Neural crest cell (in vitro differentiated cells): Measurements from ENCODE around the gene ADAM33. TPM values are rescaled to one million over a fixed set of nuclear protein-coding genes. Genes with fewer than 3 reads are reported as not detected.
A peak's percentile ranks its signal among the peaks of the same experiment; 100 is the strongest.

ENCODE experiments used
- DNase-seq: peaks from one replicate; pipeline ENCODE4 v3.0.0; 2021; ENCODE audit warnings: low read depth, mixed read lengths, low spot score
- H3K27ac Mint-ChIP-seq: one replicate; pipeline ENCODE4 v1.8.0; 2021; ENCODE audit warnings: mild to moderate bottlenecking, mixed read lengths; ENCODE audit not compliant: unreplicated experiment
- H3K27me3 Mint-ChIP-seq: 2 replicates; pipeline ENCODE4 v1.8.0; 2021; ENCODE audit warnings: low read depth, mild to moderate bottlenecking, mixed read lengths
- H3K36me3 Mint-ChIP-seq: 2 replicates; pipeline ENCODE4 v1.8.0; 2021; ENCODE audit warnings: low read depth, mild to moderate bottlenecking, mixed read lengths
- H3K4me1 Mint-ChIP-seq: 2 replicates; pipeline ENCODE4 v1.8.0; 2021; ENCODE audit warnings: mixed read lengths
- H3K4me3 Mint-ChIP-seq: one replicate; pipeline ENCODE4 v1.8.0; 2021; ENCODE audit warnings: mild to moderate bottlenecking, mixed read lengths
- H3K9me3 Mint-ChIP-seq: 2 replicates; pipeline ENCODE4 v1.8.0; 2021; ENCODE audit warnings: mixed read lengths
- total RNA-seq: library from RNA; stranded (reverse); gene quantifications from 2 replicates; pipeline ENCODE4 v1.2.1, GENCODE V29; 2021
- TF ChIP-seq, protein P1 (sequence below): fragments of 200-600 bp; sonication (generic); conservative IDR thresholded peaks from 2 replicates; pipeline ENCODE4 v1.5.0; 2021; ENCODE audit warnings: antibody characterized with exemption, mild to moderate bottlenecking

The ADAM33 gene
- total RNA-seq, 1 donor from 2014 or later = 3.2 TPM

DNA sequence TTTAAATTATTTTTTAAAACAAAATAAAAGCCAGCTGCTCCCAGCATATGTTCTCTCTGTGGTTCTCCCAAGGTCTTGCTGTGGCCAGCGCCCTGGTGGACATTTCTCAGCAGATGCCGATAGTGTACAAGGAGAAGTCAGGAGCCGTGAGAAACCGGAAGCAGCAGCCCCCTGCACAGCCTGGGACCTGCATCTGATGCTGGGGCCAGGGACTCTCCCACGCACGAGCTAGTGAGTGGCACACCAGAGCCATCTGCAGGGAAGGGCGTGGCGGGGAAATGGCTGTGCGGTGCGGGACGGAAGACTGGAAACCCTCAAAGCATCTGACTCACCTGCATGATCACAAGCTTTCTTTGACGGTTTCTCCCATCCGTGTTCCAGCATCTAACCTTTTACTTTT, 35.2 kb downstream of the ADAM33 start:
- H3K9me3 Mint-ChIP-seq = peaks cover 5% of the 10 kb centered on the region
- no peak for DNase-seq
- no peaks in the 10 kb centered on the region for H3K27me3 Mint-ChIP-seq
- TF ChIP-seq, protein P1, sequence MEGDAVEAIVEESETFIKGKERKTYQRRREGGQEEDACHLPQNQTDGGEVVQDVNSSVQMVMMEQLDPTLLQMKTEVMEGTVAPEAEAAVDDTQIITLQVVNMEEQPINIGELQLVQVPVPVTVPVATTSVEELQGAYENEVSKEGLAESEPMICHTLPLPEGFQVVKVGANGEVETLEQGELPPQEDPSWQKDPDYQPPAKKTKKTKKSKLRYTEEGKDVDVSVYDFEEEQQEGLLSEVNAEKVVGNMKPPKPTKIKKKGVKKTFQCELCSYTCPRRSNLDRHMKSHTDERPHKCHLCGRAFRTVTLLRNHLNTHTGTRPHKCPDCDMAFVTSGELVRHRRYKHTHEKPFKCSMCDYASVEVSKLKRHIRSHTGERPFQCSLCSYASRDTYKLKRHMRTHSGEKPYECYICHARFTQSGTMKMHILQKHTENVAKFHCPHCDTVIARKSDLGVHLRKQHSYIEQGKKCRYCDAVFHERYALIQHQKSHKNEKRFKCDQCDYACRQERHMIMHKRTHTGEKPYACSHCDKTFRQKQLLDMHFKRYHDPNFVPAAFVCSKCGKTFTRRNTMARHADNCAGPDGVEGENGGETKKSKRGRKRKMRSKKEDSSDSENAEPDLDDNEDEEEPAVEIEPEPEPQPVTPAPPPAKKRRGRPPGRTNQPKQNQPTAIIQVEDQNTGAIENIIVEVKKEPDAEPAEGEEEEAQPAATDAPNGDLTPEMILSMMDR = no peak
- H3K27ac Mint-ChIP-seq = no peak overlapping the region
- no peak overlapping the region for H3K4me3 Mint-ChIP-seq
- H3K4me1 Mint-ChIP-seq = peaks cover 32% of the 10 kb centered on the region
- peaks cover 10% of the 10 kb centered on the region for H3K36me3 Mint-ChIP-seq

GRCh38 chr20:3646067-3646440, 35.8 kb downstream of the ADAM33 start:
- Mint-ChIP-seq H3K27ac (peak overlapping the region; percentile 2), H3K9me3 (peaks cover 5% of the 10 kb centered on the region), H3K27me3 (no peaks in the 10 kb centered on the region), H3K36me3 (peaks cover 11% of the 10 kb centered on the region), H3K4me1 (peaks cover 32% of the 10 kb centered on the region), H3K4me3 (no peak overlapping the region)
- no peak for DNase-seq
- TF ChIP-seq, protein P1 = no peak

DNA sequence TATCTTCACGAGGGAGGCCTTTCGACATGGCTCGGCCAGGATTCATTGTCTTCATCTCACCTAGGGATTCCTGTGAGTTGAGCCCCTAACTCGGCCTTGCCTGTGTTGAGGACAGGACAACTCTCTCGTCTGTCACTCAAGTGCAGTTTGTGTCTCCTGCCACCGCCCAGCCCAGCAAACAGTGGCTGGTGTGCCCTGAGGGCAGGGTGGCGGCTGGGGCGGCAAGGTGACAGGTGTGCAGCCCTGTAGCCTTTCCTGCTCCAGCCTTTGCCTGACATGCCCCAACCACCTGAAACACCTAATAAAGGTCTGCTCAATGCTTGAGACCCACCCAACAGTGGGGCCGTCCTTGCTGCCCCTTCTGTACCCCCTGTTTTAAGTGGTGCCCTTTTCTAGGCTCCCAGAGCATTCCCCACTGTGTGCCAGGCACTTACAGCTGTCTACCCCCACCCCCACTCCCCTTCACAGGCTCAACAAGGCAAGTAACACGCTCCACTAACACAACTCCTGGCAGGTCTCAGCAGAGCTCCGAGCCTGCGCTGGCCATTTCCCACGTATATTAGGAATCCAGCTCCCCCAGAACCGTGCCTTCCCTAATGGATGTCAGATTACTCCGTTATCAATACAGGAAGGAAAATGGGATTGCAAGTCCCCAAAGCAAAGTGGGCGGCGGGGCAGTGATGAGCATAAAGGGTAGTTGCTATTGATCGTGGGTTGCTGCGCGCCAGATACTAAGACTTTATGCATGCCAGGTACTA, 36.3 kb downstream of the ADAM33 start:
- DNase-seq = no peak
- peaks cover 9% of the 10 kb centered on the region for H3K9me3 Mint-ChIP-seq
- no peak overlapping the region for H3K4me3 Mint-ChIP-seq

GRCh38 chr20:3640259-3640658, 41.6 kb downstream of the ADAM33 start:
- no peak overlapping the region for H3K4me3 Mint-ChIP-seq
- peaks cover 13% of the 10 kb centered on the region for H3K9me3 Mint-ChIP-seq

More for the DNA sequence above, 36.3 kb downstream of the ADAM33 start:
- H3K4me1 Mint-ChIP-seq = peaks cover 32% of the 10 kb centered on the region
- H3K27me3 Mint-ChIP-seq = no peaks in the 10 kb centered on the region
- TF ChIP-seq, protein P1 = no peak
- no peak overlapping the region for H3K27ac Mint-ChIP-seq
- H3K36me3 Mint-ChIP-seq = peaks cover 16% of the 10 kb centered on the region

DNA sequence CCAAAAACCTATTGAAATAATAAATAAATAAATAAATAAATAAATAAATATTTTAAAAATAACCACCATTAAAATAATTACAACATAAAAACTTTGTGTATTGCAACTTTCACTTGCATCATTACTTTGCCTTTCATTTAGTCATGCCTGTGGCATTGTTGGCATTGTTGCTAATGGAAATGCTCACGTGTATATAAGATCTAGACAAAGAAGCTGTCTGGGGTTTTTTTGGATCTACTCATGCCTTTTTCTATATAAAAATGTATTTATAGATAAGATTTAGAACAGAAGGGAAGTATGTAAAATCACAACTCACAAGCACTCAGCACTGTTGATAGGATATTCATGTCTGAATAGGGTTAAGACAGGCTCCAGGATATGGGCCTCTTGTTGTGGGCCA, 46.5 kb downstream of the ADAM33 start:
- TF ChIP-seq, protein P1 = no peak
- Mint-ChIP-seq H3K36me3 (peaks cover 10% of the 10 kb centered on the region), H3K27ac (no peak overlapping the region), H3K27me3 (no peaks in the 10 kb centered on the region), H3K9me3 (peaks cover 3% of the 10 kb centered on the region), H3K4me3 (no peak overlapping the region), H3K4me1 (peaks cover 2% of the 10 kb centered on the region)
- DNase-seq = no peak

More at GRCh38 chr20:3640259-3640658, 41.6 kb downstream of the ADAM33 start:
- Mint-ChIP-seq H3K27me3 (no peaks in the 10 kb centered on the region), H3K4me1 (no peaks in the 10 kb centered on the region), H3K36me3 (peaks cover 26% of the 10 kb centered on the region), H3K27ac (no peak overlapping the region)
- TF ChIP-seq, protein P1 = no peak
- no peak for DNase-seq
